ENCODE results near the gene EHBP1L1.

Gene EHBP1L1

DNA sequence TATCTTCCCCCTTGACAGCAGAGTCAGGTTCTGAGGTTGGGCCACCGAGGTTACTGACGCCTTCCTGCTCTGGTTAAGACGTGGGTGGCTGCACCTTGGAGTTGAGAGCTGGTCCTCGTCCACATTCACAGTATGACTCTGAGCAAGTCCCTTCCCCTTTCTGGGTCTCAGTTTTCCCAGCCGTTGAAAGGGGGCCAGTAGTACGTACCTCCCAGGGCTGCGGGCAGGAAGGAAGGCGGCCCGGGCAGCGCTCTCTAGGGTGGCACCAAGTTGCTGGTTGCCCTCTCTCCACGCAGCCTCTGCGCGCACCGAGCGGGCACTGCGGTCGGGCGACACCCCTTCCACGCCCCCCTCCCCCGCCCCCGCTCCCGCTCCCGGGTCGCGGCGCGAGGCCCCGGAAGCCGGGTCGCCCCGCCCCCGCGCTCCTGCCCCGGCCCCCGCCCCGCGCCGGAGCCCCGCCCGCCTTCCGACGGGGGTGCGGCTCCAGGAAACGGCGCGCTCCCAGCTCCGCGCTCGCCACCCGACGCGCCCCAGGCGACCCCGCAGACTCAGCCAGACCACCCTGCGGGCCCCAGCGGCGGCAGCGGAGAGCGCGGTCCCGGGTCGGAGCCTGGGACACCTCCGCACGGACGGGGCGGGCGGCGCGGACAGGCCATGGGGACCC is at the start of gene EHBP1L1:
Gene EHBP1L1 (plus strand): TSS at position 486 of the 664 bp plus-strand sequence. CDS start 250 bp downstream, outside the sequence.
- DNase-seq, result peak in 1 of 2 donors; percentile 61

DNA sequence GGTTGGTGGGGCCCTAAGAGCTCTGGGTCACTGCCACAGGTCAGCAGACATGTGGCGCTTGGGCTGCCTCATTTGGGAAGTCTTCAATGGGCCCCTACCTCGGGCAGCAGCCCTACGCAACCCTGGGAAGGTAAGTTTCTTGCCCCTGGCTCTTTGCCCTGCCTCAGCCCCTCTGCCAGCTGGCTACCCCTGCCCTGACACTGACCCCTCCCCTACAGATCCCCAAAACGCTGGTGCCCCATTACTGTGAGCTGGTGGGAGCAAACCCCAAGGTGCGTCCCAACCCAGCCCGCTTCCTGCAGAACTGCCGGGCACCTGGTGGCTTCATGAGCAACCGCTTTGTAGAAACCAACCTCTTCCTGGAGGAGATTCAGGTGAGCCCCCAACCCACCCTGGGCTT is 49.1 kb upstream of the EHBP1L1 start:
- no peak for DNase-seq

DNA sequence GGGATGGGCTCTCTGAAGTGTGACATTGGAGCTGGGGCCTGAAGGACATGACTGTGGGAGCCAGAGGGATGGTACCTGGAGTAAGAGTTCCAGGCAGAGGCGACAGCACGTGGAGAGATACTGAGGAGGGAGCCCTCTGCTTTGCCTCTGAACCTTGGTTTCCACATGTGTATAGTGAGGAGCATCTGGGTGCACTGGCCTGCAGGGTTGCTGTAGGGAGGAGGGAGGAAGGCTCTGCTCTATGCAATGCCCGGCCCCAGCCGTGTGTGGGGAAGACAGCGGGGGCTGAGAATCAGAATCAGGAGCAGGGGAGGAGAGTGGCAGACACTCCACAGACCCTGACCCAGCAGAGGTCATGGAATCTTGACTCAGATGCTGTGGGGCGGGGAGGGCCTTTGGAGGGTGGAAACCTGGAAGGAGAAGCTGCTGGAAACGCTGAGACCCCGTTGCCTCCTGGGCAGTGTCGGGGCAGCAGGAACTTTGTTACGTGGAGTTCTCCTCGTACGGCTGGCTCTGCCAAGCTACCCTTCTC is 47.0 kb upstream of the EHBP1L1 start:
- DNase-seq, result no peak

DNA sequence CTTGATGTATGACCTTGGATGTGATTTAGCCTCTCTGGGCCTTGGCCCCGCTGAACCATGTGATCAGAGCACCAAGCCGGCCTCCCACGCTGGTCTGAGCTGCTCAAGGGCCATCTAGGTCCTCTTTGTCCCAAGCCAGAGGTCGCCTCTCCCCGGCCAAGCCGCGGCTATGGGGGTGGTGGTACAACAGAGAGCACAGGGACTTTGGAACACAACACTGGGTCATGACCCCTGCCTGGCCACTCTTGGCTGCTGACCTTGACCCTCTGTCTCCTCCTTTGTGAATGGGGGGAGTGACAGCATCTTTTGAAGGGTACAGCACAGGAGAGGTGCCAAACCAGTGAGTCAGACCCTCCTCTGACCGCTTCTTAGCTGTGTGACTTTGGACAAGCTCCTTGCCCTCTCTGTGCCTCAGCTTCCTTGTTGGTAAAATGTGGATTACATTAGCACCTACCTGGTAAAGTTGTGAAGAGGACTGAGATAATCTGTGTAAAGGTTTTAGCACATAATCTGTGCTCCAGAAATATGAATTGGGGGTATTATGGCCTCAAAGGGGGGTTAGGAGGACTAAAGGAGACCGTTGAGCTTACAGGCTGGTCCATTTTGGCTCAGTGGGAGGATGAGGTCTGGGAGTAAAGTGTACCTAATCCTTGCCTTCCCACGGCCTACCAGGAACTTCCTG is 46.2 kb upstream of the EHBP1L1 start:
- no peak for DNase-seq

DNA sequence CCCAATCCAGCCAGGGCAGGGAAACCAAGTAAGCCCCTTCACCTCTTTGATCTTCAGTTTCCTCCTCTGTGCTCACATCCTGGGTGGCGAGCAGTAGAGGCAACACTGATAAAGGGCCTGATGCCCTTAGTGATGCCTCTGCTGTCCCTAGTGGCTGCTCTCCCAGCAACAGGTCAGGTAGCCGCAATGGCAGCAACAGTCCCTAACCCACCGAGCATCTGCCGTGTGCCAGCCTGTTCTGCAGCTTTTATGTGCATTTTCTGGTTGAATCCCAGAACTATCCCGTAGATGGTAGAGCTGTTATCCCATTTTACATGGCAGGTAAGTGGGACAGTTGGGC is 45.7 kb upstream of the EHBP1L1 start:
- DNase-seq, result no peak

DNA sequence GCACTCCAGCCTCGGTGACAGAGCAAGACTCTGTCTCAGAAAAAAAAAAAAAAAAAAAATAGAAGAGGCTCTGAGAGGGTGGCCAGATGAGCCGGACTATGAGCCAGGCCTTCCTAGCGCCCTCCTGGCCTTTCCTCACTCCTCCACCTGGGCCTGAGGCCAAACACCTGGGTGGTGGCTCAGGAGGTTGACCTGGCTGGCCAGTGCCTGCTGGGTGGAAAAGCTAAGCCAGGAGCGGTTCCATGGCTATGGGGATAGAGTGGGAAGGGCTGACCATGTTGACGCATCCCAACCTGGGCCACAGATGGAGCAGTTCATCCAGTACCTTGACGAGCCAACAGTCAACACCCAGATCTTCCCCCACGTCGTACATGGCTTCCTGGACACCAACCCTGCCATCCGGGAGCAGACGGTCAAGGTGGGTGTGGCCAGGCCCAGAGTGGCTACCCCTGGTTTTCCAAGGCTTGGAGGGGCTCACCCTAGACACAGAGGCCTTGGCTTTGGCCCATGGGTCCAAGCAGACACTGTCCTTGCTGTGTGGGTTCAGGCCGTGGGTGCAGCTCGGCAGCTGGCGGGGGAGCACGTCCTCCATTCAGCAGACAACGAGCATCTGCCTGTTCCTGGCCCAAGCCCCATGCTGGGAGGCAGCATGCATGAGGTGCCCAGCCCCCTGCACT is 43.3 kb upstream of the EHBP1L1 start:
- no peak for DNase-seq

DNA sequence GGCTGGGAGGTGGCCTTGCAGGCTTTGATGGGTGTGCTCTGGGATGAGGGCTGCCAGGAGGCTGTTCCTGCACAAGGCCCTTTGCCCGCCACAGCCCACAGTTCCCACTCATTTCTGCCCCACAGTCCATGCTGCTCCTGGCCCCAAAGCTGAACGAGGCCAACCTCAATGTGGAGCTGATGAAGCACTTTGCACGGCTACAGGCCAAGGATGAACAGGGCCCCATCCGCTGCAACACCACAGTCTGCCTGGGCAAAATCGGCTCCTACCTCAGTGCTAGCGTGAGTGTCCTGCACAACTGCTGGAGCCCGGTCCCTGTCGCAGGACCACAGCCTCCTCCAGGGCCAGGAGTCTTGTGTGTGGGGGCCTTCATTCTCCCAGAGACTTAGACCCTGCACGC is 40.8 kb upstream of the EHBP1L1 start:
- no peak for DNase-seq

DNA sequence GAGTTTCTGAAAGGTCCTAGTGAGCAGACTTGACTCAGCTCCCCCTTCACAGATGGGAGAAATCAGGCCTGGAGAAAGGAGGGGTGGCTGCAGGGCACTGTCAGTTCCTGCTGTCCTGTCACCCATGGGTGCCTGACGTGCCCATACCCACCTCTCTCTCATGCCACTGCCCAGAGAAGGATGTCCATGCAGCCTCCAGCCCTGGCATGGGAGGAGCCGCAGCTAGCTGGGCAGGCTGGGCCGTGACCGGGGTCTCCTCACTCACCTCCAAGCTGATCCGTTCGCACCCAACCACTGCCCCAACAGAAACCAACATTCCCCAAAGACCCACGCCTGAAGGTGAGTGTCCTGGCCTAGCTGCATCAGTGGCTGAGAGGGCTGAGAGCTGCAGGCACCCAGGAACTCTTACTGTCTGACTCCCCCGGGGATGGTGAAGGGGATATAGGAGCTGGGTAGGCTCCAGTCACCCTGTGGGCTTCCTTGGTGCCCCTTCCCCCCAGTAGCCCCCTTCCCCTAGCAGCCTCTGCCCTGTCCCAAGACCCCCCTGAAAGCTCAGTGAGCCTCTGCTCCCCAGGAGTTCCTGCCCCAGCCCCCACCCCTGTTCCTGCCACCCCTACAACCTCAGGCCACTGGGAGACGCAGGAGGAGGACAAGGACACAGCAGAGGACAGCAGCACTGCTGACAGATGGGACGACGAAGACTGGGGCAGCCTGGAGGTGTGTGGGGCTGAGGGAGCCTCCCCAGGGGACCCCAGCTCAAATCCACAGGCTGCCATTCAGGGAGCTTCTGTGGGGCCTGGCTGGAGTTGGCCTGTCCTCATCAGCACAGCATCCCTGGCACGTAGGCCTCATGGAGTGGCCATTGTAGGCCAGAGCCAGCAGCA is 39.2 kb upstream of the EHBP1L1 start:
- no peak for DNase-seq

DNA sequence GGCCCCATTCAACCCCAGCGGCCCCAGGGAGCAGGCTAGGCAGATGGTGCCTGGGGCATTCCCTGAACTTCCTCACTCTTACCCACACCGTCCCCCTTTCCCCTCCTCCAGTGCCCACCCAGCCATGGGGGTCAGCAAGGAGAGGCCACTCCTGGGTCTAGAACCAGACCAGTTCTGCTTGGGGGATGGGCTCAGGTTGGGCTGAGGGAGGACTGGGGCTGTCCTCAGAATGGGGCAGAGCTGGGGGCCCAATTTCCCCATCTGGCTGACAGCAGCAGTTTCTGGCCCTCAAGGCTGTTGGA is 38.6 kb upstream of the EHBP1L1 start:
- DNase-seq, result no peak

DNA sequence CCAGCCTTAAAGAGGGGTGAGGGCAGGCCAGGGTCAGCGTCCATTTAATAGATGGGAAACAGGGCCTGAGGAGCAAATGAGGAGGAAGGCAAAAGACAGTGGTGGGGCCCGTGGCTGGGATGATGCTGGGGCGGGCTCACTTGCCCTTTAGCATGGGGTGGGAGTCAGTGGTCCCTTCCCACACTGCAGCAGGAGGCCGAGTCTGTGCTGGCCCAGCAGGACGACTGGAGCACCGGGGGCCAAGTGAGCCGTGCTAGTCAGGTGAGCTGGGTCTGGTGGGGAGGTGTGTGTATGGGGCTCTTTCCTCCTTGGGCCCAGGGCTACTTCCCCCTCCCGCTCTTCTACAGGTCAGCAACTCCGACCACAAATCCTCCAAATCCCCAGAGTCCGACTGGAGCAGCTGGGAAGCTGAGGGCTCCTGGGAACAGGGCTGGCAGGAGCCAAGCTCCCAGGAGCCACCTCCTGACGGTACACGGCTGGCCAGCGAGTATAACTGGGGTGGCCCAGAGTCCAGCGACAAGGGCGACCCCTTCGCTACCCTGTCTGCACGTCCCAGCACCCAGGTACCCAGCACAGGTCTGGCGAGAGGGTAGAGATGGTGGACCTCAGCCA is 38.1 kb upstream of the EHBP1L1 start:
- DNase-seq, result no peak

DNA sequence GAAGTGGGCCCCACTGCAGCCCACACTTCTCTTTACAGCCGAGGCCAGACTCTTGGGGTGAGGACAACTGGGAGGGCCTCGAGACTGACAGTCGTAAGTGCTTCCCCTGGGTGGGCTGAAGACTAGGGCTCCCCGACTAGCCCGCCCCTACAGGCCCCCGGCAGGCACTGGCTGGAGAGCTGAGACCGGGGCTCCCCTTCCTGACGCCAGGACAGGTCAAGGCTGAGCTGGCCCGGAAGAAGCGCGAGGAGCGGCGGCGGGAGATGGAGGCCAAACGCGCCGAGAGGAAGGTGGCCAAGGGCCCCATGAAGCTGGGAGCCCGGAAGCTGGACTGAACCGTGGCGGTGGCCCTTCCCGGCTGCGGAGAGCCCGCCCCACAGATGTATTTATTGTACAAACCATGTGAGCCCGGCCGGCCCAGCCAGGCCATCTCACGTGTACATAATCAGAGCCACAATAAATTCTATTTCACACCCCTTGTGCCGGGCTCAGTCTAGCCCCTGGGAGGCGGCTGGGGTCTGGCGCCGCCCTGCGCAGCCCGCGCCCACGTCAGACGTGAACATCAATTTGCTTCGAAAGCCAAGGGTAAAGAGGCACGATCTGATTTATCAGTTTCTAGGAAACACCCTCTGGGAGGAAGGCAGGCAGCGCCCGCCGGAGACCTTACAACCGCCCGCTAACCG is 37.5 kb upstream of the EHBP1L1 start:
- DNase-seq, result no peak

DNA sequence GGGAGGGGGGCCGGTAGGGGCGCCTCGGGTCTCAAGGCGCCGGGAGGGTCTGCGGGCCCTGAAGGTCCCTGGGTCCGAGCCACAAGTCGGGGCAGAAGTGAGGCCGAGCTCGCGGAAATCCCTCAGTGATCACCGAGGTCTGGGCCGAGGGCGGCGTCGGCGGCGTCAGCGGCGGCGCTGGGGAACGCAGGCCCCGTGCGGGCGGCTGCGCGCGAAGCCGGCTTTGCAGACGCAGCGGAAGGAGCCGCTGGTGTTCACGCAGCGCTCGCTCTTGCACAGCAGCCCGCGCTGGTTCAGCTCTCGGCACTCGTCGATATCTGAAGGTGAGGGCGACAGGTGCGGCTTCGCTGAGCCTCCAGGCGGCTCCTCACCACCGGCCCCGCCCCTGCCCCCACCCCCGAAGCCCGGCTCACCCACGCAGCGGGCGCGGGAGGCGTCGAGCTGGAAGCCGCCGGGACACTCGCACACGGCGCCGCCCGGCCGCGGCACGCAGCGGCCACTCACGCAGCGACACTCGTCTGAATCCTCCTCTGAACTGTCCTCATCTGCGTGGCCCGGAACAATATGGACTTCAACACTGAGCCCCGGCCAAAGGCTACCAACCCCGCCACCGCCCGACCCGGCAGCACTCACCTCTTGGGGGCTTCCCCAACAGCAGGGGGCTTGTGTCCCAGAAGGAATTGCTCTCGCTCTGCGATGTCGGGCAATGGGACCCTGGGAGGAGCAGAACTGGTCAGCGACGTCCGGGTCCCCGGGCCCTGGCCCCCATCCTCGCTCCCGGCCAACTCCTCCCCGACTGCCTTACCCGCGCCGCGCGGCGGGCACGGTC is 36.7 kb upstream of the EHBP1L1 start:
- DNase-seq, result no peak

DNA sequence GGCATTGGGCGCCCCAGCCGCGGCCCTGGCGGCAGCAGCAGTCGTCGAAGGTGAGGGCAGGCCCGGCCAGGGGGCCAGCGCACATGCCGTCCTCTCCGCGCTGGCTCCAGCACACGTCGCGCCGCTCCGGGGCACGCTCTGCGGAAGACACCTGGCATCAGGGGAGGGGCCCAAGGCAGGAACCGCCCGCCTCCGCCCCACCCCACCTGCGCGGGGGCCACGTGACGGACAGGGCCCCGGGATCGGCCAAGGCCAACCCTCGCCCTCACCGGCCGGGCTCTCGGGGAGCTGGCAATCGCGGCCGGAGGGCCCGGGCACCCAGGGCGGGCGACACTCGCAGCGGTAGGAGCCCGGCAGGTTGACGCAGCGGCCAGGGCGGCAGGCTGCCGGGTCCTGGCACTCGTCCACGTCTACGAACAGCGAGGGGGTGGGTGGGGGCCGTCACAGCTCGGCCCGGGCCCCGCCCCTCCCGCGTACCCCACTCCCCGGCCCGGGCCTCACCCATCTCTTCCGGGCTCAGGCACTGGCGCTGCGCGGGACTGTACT is 36.0 kb upstream of the EHBP1L1 start:
- no peak for DNase-seq

DNA sequence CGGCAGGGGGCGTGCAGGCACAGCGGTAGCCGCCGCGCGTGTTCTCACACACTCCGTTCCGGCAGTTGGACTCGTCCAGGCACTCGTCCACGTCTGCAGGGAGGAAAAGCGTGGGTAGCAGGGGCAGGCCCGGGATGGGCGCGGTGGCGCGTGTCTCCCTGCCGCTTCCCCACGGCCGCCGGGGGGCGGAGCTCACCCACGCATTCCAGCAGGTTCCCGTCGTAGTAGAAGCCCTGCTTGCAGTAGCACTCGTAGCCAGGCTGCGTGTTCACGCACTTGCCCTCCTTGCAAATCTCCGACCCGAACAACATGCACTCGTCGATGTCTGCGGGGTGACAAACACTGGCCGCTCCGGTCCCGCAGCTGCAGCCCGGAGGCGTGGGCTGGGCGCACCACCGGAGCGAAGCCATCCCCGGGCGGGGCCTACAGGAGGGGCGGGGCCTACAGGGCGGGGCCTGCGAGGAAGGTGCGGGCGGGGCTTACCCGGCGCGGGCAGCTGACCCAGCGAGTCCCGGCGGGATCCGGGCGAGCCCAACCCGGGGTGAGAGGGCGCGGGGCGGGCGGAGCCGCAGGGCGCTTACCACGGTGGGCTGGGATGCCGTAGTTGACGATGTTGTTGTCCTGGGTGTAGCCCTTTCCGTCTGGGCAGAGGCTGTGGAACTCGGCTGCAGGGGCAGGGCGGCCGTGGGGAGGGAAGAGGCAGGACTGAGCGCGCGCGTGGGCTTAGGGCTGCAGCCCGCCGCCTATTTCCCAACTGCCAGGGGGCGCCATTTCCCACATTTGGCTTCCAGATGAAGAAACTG is 35.4 kb upstream of the EHBP1L1 start:
- peak; percentile 81 to 96 for DNase-seq

DNA sequence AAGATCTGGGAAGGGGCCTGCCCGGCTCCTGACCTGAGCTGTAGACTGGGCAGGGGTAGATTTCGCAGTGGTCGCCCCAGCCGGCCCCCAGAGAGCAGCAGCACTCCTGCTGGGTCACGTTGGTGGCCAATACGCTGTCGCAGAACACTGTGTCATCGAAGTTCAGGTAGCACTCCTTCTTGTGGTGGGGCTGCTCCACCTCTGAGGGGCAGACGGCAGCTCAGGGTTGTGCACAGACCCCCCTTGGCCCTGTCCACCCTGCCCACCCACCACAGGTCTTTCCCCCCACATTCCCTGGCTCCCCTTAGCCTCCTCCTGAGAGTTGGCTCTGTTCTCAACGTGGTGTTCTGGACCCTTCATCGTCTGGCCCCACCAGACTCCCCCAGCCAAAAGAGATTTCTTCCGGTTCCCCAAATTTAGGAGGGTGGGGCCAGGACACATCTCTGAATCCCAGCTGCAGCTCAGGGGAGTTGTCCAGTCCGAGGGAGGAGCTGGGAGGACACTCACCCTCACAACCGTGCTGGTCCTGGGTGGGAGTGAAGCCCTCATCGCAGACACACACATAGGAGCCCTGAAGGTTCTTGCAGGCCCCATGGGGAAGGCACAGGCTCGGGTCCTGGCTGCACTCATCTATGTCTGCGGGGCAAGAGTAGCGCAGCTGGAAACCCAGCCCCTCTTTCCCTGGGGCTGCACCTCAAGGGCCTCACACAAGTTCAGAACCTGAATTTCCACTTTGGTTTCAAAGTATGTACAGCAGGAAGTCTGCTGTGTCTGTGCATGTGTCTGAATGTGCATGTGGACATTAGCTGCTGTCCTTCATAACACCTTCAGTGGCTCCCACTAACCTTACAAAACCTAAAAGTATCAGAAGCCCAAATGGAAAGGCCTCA is 34.5 kb upstream of the EHBP1L1 start:
- no peak for DNase-seq

DNA sequence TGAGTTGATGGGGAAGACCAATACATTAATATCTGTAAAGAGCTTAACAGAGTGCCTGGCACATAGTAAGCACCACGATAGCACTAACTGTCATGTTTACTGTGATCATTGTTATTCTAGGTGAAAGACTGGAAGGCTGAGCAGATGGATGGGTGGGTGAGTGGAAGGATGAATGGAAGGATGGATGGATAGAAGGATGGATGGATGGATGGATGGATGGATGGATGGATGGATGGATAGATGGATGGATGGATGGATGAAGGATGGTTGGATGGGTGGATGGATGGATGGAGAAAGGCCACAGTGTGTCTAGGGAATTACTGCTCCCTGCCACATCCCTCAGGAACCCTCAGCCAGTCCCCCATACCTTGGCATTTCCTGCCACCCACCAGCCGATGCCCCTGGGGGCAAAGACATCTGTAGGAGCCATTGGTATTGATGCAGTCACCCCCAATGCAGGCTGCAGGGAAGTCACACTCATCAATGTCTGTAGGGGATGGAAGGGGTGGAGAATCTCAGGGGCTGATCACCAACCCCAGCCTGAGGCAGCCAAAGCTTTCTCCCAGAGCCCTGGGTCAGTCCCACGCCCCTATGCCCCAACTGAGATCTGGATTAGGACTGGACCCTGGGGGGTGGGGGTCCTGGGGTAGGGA is 33.0 kb upstream of the EHBP1L1 start:
- no peak for DNase-seq

DNA sequence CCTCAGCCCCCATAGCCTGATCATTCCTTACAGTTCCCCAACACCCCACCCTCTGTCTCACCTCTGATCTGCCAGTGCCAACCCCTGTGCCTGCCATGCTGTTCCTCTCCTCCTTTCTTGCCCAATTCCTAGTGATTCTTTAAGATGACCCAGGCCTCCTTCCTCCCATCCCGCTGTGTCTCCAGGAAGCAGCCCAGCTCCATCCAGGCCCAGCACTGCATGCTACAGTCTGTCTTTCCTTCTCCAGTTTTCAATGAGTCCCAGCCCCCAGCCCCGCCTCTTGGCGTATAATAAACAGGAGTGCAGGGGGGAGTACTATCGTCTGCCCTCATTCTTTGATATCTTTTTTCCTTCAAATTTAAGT is 30.0 kb upstream of the EHBP1L1 start:
- DNase-seq, result no peak

DNA sequence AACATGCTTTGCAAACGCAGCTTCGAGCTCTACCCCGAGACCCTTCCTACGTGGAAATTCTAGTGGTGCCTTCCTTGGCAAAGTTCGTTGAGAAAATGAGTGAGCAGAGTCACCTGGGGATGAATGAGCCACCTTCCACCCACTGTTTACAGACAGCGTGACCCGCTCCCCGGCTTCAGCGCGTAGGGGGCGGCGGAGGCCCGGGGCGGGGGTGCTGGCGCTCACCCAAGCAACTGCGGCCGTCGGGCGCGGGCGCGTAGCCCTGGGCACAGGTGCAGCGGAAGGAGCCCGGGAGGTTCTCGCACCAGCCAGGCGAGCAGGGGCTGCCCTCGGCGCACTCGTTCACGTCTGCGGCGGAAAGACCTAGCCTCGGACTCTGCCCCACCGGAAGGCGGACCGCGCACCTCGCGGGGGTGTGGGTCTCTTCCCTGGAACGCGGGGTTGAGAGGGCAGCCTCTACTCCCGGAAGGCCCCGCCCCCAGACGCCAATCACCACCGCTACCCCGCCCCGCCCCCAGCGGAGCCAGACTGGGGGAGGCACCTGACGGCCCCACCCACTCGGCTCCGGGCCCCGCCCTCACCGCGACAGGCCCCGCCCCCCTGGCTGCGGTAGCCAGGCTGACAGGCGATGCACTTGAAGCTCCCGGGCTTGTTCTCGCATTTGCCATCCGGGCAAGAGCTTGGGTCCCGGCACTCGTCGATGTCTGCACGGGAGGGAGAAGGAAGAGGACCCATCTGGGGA is 29.5 kb upstream of the EHBP1L1 start:
- DNase-seq, result peak; percentile 67 to 93
